Measurements from ENCODE around the gene CIB2. TPM values are rescaled to one million over a fixed set of nuclear protein-coding genes. Genes with fewer than 3 reads are reported as not detected.

Gene CIB2
- total RNA-seq, 1 donor from 2014 or later, result 2.2 TPM

DNA sequence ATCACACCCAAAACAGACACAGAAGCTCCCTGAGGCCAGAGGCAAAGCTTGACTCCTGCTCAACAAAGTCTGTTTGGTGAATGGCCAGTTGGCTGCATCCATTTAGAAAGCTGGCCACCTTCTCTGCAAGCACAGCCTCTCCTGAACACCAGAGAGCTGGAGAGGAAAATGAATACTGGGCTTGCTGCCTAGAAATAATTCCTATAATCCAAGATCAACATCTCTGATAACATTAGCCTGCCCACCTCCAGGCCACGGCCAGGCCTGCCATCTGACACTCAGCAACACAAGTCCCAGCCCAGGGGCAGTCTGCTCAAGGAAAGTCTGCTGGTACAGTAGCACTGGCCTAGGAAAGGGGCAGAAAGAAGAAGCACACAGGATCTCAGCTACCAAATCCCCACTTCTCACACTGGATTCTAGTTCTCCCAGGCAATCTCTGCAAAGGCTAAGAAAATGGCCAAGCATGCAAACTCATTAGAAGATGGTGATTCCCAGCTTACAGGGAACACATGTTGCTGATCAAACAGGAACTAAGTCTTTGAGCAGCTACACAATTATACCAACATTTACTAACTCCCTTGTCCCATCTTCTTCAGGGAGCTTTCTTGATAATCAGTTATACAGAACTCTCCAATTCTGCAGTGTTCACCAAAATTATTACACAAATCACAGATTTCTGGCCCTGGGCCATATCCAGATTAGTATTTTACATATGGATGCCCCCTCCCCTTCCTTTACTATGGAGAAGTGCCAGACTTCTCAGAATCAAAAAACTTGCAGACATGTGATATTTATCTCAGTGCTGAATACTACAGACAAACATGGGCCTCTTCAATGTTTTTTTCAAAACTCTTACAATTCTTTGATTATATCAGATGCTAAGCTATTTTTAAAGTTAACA is 63.7 kb downstream of the CIB2 start:
- no peak for TF ChIP-seq CTCF (IDR thresholded peaks at IDR 0.05)
- Histone ChIP-seq H3K36me3 (no peaks in the 10 kb centered on the region), H3K27ac (peak overlapping the region; percentile 86), H3K4me1 (peaks cover 99% of the 10 kb centered on the region), H3K4me3 (no peak overlapping the region), H3K27me3 (ENCODE audit: low read depth) (no peaks in the 10 kb centered on the region), H3K9me3 (no peaks in the 10 kb centered on the region)
- intact Hi-C loops (cut with DNase I), result no loop called here
- no peak for ATAC-seq
- DNase-seq, result no peak

DNA sequence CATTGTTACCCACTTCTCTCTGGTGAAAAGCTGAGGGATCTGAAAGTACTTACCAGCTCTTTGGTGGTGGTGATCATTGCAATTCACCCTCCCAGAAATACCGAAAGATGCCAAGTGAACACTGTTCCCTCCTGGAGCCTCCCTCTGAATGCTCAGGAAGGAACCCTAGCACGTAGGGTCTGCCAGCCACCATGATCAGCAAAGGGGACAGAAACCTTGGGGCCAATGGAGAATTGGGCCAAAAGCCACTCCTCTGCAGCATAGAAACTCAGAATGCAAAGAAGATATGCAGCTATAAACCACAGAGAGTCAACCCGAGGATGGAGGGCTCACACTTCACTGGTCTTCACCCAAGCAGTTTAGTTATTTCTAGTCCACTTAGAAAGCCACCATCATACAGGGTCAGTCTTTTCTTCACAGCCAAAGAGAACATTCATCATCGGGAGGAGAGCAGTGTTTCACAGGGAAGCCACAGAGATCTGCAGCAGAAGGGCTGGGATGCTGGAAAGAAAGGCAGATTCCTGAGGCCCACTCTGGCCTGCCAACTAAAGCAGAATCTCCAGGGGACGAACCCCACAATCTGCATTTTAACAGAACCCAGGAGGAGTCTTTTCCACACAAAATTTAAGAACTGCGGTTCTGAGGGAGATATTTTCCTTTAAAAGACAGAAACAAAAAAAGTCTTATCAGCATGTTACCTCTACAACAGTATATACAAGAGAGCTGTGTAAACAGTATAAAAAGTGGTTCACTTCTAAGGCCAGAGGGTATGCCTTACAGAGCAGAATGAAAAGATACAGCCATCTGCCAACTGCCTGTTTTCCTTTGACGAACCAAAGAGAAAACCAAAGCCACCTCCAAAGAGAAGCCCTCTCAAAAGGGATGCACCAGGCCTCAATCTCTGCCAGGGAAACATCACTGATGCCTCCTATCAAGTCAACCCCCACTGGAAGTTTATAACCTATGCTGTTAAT is 65.0 kb downstream of the CIB2 start:
- intact Hi-C loops (cut with DNase I), result no loop called here
- Histone ChIP-seq H3K4me3 (peak overlapping the region; percentile 0), H3K9me3 (no peaks in the 10 kb centered on the region), H3K27ac (peak overlapping the region; percentile 86), H3K36me3 (no peaks in the 10 kb centered on the region), H3K27me3 (ENCODE audit: low read depth) (no peaks in the 10 kb centered on the region), H3K4me1 (peaks cover 99% of the 10 kb centered on the region)
- ATAC-seq (no peak), DNase-seq (no peak)
- TF ChIP-seq CTCF (IDR thresholded peaks at IDR 0.05), result no peak

GRCh38 chr15:78065284-78065872 is 65.9 kb downstream of the CIB2 start:
- Histone ChIP-seq H3K4me3 (peak overlapping the region; percentile 0), H3K4me1 (peaks cover 98% of the 10 kb centered on the region), H3K36me3 (no peaks in the 10 kb centered on the region), H3K27me3 (ENCODE audit: low read depth) (no peaks in the 10 kb centered on the region), H3K9me3 (no peaks in the 10 kb centered on the region), H3K27ac (peak overlapping the region; percentile 86)
- ATAC-seq (peak; percentile 78 to 90), DNase-seq (peak; percentile 72)
- intact Hi-C loops (cut with DNase I), result no loop called here
- no peak for TF ChIP-seq CTCF (IDR thresholded peaks at IDR 0.05)

- intact Hi-C loops (cut with DNase I), result no loop called here
- Histone ChIP-seq H3K4me3 (peak overlapping the region; percentile 0), H3K36me3 (no peaks in the 10 kb centered on the region), H3K4me1 (peaks cover 98% of the 10 kb centered on the region), H3K9me3 (no peaks in the 10 kb centered on the region), H3K27me3 (ENCODE audit: low read depth) (no peaks in the 10 kb centered on the region), H3K27ac (peak overlapping the region; percentile 86)
- ATAC-seq (no peak), DNase-seq (no peak)
- no peak for TF ChIP-seq CTCF (IDR thresholded peaks at IDR 0.05)
Measured at GRCh38 chr15:78064544-78064943, 66.7 kb downstream of the CIB2 start.

DNA sequence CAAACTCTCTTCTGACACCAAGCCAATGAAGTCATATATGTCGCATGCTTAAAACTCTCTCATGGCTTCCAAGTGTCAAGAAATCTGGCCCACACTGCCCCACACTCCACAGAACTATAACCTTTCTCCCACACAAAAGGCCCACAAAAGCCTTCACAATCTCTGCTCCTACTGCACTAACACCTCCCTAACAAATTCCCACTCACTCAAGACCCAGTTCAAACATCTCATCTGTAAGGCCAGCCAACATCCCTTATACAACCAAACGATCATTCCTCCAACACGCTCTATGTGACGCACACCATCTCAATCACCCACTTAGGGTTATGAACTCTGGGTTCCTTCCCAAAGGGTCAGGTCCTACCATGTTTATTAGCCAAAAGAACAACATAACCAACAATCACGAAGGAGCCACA is 67.3 kb downstream of the CIB2 start:
- peak; percentile 16 to 17 for ATAC-seq
- peaks cover 98% of the 10 kb centered on the region for H3K4me1 ChIP-seq
- no peak overlapping the region for H3K4me3 ChIP-seq
- H3K27ac ChIP-seq, result peak overlapping the region; percentile 86
- intact Hi-C loops (cut with DNase I), result no loop called here
- no peak for TF ChIP-seq CTCF (IDR thresholded peaks at IDR 0.05)
- H3K27me3 ChIP-seq (ENCODE audit: low read depth), result no peaks in the 10 kb centered on the region
- no peaks in the 10 kb centered on the region for H3K9me3 ChIP-seq
- DNase-seq, result no peak
- no peaks in the 10 kb centered on the region for H3K36me3 ChIP-seq

All from lower lobe of right lung (tissue), 2 donors.